GM04503 (cell line): ENCODE results near the gene RNF121.

Experiments used
- DNase-seq: peaks from one replicate; pipeline ENCODE4 v3.0.0-alpha.2; 2012; ENCODE audit warnings: low read depth

RNF121 gene

GRCh38 chr11:72006309-72007088 is 77.7 kb downstream of the RNF121 start:
- DNase-seq: no peak

GRCh38 chr11:72007089-72007476 is 78.2 kb downstream of the RNF121 start:
- DNase-seq: no peak

GRCh38 chr11:72007587-72007986 is 78.7 kb downstream of the RNF121 start:
- no peak for DNase-seq

- no peak for DNase-seq
These were observed 79.9 kb downstream of the RNF121 start for GRCh38 chr11:72008728-72009127.

- DNase-seq: no peak
These were observed 80.3 kb downstream of the RNF121 start for GRCh38 chr11:72009156-72009555.

- DNase-seq: no peak
These were observed 81.8 kb downstream of the RNF121 start for GRCh38 chr11:72010529-72011233.

GRCh38 chr11:72012091-72012630 is 83.3 kb downstream of the RNF121 start:
- DNase-seq: no peak

GRCh38 chr11:72012897-72013721 is 84.3 kb downstream of the RNF121 start:
- DNase-seq: no peak

GRCh38 chr11:72013765-72014711 is 85.2 kb downstream of the RNF121 start:
- DNase-seq: no peak

- DNase-seq: no peak
These were observed 86.0 kb downstream of the RNF121 start for GRCh38 chr11:72014761-72015320.

- no peak for DNase-seq
These were observed 86.7 kb downstream of the RNF121 start for GRCh38 chr11:72015511-72016061.

GRCh38 chr11:72018171-72018570 is 89.3 kb downstream of the RNF121 start:
- no peak for DNase-seq

GRCh38 chr11:72023335-72023734 is 94.5 kb downstream of the RNF121 start:
- no peak for DNase-seq

- no peak for DNase-seq
These were observed 95.4 kb downstream of the RNF121 start for GRCh38 chr11:72024069-72024754.

GRCh38 chr11:72026090-72026489 is 97.2 kb downstream of the RNF121 start:
- DNase-seq: no peak

GRCh38 chr11:72030472-72031045 is 101.7 kb downstream of the RNF121 start:
- DNase-seq: no peak

GRCh38 chr11:72036687-72037086 is 107.8 kb downstream of the RNF121 start:
- DNase-seq: no peak

GRCh38 chr11:72037554-72038311 is 108.9 kb downstream of the RNF121 start:
- no peak for DNase-seq

- no peak for DNase-seq
These were observed 109.6 kb downstream of the RNF121 start for GRCh38 chr11:72038491-72038890.
